Gastrocnemius medialis (tissue), 4 donors: ENCODE data around the gene SPATA31C1. TPM values are rescaled to one million over a fixed set of nuclear protein-coding genes. Genes with fewer than 3 reads are reported as not detected.
"Not testable (repeated sequence)": the region's sequence is repeated elsewhere in the genome, so short reads cannot be mapped to it uniquely, and the experiment has no call there.

ENCODE experiments used
- ATAC-seq, 2 donors: fragments of 150-250 bp; one replicate each; pipeline ENCODE4 v1.9.1; 2016
- DNase-seq, 2 donors: peaks; one replicate each; pipeline ENCODE4 v3.0.0-alpha.2; 2019
- H3K27ac ChIP-seq, 4 donors: fragments of 200-600 bp; sonication (generic); 1 replicate in 1 of 4; 2 replicates in 3 of 4; pipeline ENCODE4 v1.5.1; 2016 to 2018; ENCODE audit warnings: mild to moderate bottlenecking in 2 of 4, moderate library complexity in 1 of 4
- H3K27me3 ChIP-seq, 3 donors: fragments of 200-600 bp; sonication (generic) in 2 of 3; 1 replicate in 1 of 3; 2 replicates in 2 of 3; pipeline versions ENCODE4 v1.5.1 to v1.6.0; 2016 to 2019; ENCODE audit warnings: mild to moderate bottlenecking in 1 of 3, moderate library complexity in 1 of 3
- H3K36me3 ChIP-seq, 2 donors: fragments of 200-600 bp; sonication (generic) in 1 of 2; one replicate each; pipeline ENCODE4 v1.5.1; 2017 to 2018
- H3K4me1 ChIP-seq, 2 donors: fragments of 200-600 bp; sonication (generic) in 1 of 2; one replicate each; pipeline ENCODE4 v1.5.1; 2016 to 2017; ENCODE audit warnings: mild to moderate bottlenecking in 2 of 2
- H3K4me3 ChIP-seq, 4 donors: fragments of 200-600 bp; sonication (generic) in 3 of 4; 1 replicate in 1 of 4; 2 replicates in 3 of 4; pipeline ENCODE4 v1.5.1; 2016 to 2019; ENCODE audit warnings: mild to moderate bottlenecking in 2 of 4
- H3K9me3 ChIP-seq, 3 donors: fragments of 200-600 bp; sonication (generic) in 2 of 3; 1 replicate in 1 of 3; 2 replicates in 2 of 3; pipeline ENCODE4 v1.5.1; 2016 to 2019
- CTCF ChIP-seq, 5 experiments: fragments of 450-650 bp in 3 of 5; fragments of 200-600 bp in 2 of 5; sonication (generic) in 2 of 5; IDR thresholded peaks in 4 of 5; conservative IDR thresholded peaks in 1 of 5; 1 replicate in 4 of 5; 2 replicates in 1 of 5; pipeline ENCODE4 v1.5.1; 2016 to 2019; ENCODE audit warnings: antibody characterized with exemption in 5 of 5, mild to moderate bottlenecking in 3 of 5, moderate library complexity in 3 of 5
- POLR2A ChIP-seq, 2 donors: fragments of 450-650 bp; IDR thresholded peaks; one replicate each; pipeline ENCODE4 v1.6.1; 2017; ENCODE audit warnings: antibody characterized with exemption in 2 of 2, mild to moderate bottlenecking in 2 of 2, moderate library complexity in 2 of 2
- in situ Hi-C, 4 donors: fragments of 200-750 bp; cut with MboI; loops; one replicate each; pipeline versions ENCODE4 v1.15.0 to v1.8.0; 2017; ENCODE audit warnings: low sequenced_read_pairs in 4 of 4
- intact Hi-C: fragments of 100-400 bp; cut with DNase I; formaldehyde crosslinking; loops from one replicate; pipeline ENCODE4 v1.15.1; 2023; ENCODE audit warnings: low total_unique reads
- total RNA-seq, 4 donors: library from RNA; depleted of rRNA; stranded (reverse); fragments of >200 nt; gene quantifications; one replicate each; pipeline versions ENCODE4 v1.1.0 to v1.2.3, GENCODE V29; 2016

SPATA31C1 gene
- total RNA-seq = not detected

GRCh38 chr9:87917662-87918061 is at the start of gene SPATA31C1:
TSS of gene SPATA31C1 (plus strand) at chr9:87917962.
- in situ Hi-C loops, H3K4me3 ChIP-seq, H3K4me1 ChIP-seq: not testable (repeated sequence)

GRCh38 chr9:87868175-87868574 is 49.6 kb upstream of the SPATA31C1 start:
- DNase-seq (no peak), ATAC-seq (no peak)
- in situ Hi-C loops (no loop called here), intact Hi-C loops (no loop called here)
- no peak overlapping the region for H3K4me3 ChIP-seq
- H3K9me3 ChIP-seq = no peaks in the 10 kb centered on the region
- H3K36me3 ChIP-seq = no peaks in the 10 kb centered on the region
- TF ChIP-seq CTCF (IDR thresholded peaks at IDR 0.05 in 4 of 5, conservative IDR thresholded peaks at IDR 0.05 in 1 of 5) = no peak
- no peak for TF ChIP-seq POLR2A (IDR thresholded peaks at IDR 0.05)
- H3K27me3 ChIP-seq = no peaks in the 10 kb centered on the region
- H3K27ac ChIP-seq = no peak overlapping the region
- H3K4me1 ChIP-seq = no peaks in the 10 kb centered on the region

More at GRCh38 chr9:87917662-87918061, at the start of gene SPATA31C1:
- ATAC-seq, H3K27ac ChIP-seq, H3K36me3 ChIP-seq, intact Hi-C loops, H3K9me3 ChIP-seq, H3K27me3 ChIP-seq, DNase-seq: not testable (repeated sequence)

DNA sequence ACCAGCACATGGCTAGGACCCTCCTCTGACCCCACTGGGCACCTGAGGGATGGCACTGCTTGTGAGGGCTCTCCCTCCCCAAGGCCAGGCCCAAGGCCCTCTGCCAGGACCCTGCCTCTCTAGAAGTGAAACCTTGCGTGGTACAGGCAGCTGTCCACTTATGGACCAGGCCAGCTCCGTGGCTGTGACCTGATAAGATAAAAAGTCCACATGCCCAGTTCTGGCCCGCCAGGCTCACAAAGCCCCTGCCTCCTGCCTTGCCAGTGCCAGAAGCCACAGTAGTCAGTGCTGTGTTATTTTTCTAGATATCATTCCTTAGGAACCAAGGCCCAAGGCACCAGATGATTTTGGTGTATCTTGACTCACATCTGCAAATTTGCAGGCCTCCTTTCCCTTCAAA is 49.1 kb upstream of the SPATA31C1 start:
- intact Hi-C loops (no loop called here), in situ Hi-C loops (no loop called here)
- DNase-seq (no peak), ATAC-seq (no peak)
- no peak overlapping the region for H3K27ac ChIP-seq
- H3K4me1 ChIP-seq = no peaks in the 10 kb centered on the region
- H3K9me3 ChIP-seq = no peaks in the 10 kb centered on the region
- H3K4me3 ChIP-seq = no peak overlapping the region
- H3K27me3 ChIP-seq = no peaks in the 10 kb centered on the region
- TF ChIP-seq CTCF (IDR thresholded peaks at IDR 0.05 in 4 of 5, conservative IDR thresholded peaks at IDR 0.05 in 1 of 5) (no peak), POLR2A (IDR thresholded peaks at IDR 0.05) (no peak)
- no peaks in the 10 kb centered on the region for H3K36me3 ChIP-seq

DNA sequence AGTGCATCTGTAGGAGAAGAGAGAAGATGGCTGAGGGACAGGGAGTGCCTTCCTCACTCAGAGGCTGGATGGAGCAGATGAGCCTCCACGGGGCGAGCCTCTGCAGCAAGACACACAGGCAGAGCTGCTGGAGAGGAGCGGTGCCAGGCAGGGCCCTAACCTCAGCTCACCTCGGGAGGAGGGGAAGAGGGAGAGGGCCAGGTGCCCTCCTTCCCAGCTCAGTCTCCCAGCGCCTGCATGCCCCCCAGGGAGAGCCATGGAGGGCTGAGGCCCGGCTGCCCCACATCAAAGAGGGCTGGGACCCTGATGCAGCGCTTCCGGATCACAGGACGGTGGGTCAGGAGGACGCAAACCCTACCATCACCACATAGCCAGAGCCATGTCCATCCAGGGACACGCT is 48.7 kb upstream of the SPATA31C1 start:
- no peak for TF ChIP-seq POLR2A (IDR thresholded peaks at IDR 0.05)
- no peak for TF ChIP-seq CTCF (IDR thresholded peaks at IDR 0.05 in 4 of 5, conservative IDR thresholded peaks at IDR 0.05 in 1 of 5)
- intact Hi-C loops (no loop called here), in situ Hi-C loops (no loop called here)
- Histone ChIP-seq H3K4me3 (no peak overlapping the region), H3K27ac (no peak overlapping the region), H3K36me3 (no peaks in the 10 kb centered on the region), H3K4me1 (no peaks in the 10 kb centered on the region), H3K27me3 (no peaks in the 10 kb centered on the region), H3K9me3 (no peaks in the 10 kb centered on the region)
- ATAC-seq = no peak
- DNase-seq = no peak

- no peaks in the 10 kb centered on the region for H3K4me1 ChIP-seq
- no peak overlapping the region for H3K4me3 ChIP-seq
- H3K9me3 ChIP-seq = no peaks in the 10 kb centered on the region
- H3K27ac ChIP-seq = no peak overlapping the region
- intact Hi-C loops = no loop called here
- in situ Hi-C loops = no loop called here
- no peaks in the 10 kb centered on the region for H3K36me3 ChIP-seq
- H3K27me3 ChIP-seq = no peaks in the 10 kb centered on the region
- DNase-seq = no peak
- TF ChIP-seq POLR2A (IDR thresholded peaks at IDR 0.05) (no peak), CTCF (IDR thresholded peaks at IDR 0.05 in 4 of 5, conservative IDR thresholded peaks at IDR 0.05 in 1 of 5) (no peak)
- ATAC-seq = no peak
These were observed 46.2 kb upstream of the SPATA31C1 start for GRCh38 chr9:87871425-87872078.
